Subcutaneous adipose tissue (tissue), 4 donors: ENCODE results near the gene RALGAPA1. TPM values are rescaled to one million over a fixed set of nuclear protein-coding genes. Genes with fewer than 3 reads are reported as not detected.

Experiments
- total RNA-seq, 4 donors: library from RNA; depleted of rRNA; stranded (reverse); fragments of >200 nt; gene quantifications; one replicate each; pipeline ENCODE4 v1.1.0, GENCODE V29; 2016
- TF ChIP-seq, protein P1 (sequence below): fragments of 450-650 bp; IDR thresholded peaks from one replicate; pipeline ENCODE4 v1.5.1; 2016; ENCODE audit warnings: low read depth, mild to moderate bottlenecking, control low read depth, antibody characterized with exemption, moderate library complexity

RALGAPA1 gene
- total RNA-seq, 4 donors from 2014 or later, result 48.6 to 104 (median 65.9) TPM

DNA sequence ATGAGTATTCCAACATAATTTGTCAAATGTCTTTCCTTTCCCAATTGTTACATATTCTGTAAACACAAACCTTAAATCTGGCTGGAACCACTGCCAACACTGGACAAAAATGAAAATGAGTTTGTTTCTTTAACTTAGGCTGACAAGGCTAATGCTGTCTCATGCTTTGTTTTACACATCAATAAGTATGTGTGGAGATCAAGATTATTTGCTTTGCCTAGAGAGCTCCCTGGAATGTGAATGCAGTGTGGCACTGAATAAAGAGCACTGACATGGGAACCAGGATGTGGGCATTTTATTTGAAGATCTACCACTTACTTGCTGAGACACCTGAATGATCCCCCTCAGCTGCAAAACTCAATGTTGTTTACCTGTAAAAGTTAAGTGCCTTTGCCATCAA lies 61.7 kb downstream of the RALGAPA1 start:
- TF ChIP-seq, protein P1, sequence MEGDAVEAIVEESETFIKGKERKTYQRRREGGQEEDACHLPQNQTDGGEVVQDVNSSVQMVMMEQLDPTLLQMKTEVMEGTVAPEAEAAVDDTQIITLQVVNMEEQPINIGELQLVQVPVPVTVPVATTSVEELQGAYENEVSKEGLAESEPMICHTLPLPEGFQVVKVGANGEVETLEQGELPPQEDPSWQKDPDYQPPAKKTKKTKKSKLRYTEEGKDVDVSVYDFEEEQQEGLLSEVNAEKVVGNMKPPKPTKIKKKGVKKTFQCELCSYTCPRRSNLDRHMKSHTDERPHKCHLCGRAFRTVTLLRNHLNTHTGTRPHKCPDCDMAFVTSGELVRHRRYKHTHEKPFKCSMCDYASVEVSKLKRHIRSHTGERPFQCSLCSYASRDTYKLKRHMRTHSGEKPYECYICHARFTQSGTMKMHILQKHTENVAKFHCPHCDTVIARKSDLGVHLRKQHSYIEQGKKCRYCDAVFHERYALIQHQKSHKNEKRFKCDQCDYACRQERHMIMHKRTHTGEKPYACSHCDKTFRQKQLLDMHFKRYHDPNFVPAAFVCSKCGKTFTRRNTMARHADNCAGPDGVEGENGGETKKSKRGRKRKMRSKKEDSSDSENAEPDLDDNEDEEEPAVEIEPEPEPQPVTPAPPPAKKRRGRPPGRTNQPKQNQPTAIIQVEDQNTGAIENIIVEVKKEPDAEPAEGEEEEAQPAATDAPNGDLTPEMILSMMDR, result no peak

DNA sequence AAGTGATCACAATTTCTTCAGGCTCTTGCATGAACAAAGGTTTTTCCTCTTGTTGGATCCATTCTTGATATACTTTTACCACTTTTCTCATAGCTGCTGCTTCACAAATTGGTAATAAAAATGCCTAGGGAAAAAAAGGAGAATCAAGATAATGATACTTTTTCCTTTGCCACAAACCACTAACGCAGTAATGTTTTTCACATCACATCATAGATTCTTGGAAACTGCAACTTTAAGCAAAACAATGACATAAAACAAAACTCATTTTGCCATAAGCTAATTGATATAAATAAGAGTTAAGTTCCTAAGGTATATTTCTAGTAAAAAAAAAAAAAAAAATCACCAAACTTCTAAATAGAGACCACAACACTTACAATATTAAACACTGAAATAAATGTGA lies 66.7 kb downstream of the RALGAPA1 start:
- TF ChIP-seq, protein P1, result no peak

DNA sequence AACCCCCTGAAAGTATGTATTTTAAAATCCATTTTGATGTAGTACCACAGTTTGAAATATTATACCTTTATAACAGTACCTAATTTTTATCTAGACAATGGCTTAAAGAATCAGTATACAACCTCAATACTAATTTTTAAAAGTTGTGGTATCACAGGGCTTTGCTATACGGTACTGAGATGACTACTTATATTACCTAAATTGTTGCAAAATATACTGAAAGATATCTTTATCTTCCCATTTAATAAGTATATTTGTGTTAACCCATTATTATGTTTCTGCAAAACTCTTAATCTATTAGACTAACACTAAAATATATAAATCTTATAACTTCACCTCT lies 67.1 kb downstream of the RALGAPA1 start:
- TF ChIP-seq, protein P1, result no peak

DNA sequence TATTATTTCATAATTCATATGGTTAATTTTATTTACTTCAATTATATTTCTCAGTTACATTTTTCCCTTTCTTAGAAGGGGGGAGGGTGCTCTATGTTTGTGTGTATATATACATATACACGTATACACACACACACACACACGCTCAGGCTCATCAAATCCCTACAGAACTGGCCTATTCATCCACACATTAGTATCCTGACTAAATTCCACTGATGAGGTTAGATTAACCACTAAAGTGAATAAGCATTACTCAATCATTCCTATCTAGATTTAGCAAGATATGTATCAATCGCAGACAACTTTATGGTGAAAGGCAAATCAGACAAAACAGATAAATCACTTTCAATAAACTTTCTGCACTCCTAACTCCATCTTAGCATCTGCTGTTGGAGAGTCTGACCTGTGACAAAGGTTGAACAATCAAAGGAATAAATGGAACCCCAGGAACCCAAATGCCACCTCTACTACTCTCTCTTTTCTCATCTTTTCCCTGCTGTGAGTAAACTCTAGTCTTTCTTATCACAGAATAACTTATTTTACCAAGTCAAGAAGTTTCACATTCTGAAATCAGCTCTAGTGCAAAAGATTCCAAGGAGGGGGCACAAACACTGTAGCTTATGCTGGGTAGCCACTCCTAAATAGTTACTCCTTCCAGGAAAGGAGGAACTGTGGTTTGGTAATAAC lies 67.6 kb downstream of the RALGAPA1 start:
- TF ChIP-seq, protein P1, result no peak

DNA sequence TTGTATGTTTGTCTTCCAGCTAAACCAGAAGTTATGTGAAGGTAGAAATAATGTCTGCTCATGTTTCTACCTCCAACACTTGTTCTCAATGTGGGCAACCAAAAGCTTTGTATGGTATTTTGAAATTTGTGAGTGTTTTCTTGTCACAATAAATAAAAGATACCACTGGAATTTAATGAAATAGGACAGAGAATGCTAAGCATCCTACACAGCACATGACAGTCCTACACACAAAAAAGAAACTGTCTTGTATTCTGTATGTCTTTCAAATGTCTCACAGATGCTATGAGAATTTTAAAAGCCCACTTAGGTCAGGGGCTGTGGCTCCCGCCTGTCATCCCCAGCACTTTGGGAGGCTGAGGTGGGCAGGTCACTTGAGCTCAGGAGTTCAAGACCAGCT lies 68.9 kb downstream of the RALGAPA1 start:
- TF ChIP-seq, protein P1, result no peak

DNA sequence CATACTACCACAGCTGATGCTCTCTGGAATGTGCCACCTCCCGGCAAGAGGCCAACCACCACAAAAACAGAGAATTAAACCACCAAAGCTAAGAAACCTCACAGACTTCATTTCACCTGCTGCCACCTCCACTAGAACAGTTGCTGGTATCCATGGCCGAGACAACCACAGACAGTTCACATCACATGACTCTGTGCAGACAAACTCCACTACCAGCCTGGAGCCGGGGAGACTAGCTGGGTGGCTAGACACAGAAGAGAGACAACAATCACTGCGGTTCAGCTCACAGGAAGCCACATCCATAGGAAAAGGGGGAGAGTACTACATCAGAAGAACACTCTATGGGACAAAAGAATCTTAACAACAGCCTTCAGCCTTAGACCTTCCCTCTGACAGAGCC lies 78.2 kb downstream of the RALGAPA1 start:
- TF ChIP-seq, protein P1, result no peak

DNA sequence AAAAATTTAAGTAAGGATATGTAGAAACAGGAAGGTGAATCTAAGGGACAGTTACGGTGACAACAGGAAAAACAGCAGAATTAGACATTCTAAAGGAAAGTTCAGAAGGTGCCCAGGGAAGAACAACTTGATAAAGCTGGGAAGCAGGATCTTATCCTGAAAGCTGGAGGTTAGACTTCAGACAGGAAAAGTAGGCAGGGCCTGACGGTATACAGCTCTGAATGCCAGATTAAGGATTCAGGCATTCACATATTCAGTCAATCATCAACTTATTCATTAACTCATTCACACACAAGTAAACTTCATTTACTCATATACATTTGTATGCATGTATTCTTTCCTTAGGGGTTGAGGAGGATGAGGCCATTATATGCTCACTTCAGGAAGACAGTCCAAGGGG lies 81.3 kb downstream of the RALGAPA1 start:
- TF ChIP-seq, protein P1, result no peak
